ENCODE data around the gene PRSS36. TPM values are rescaled to one million over a fixed set of nuclear protein-coding genes. Genes with fewer than 3 reads are reported as not detected.

PRSS36 gene
- polyA plus RNA-seq, 3 donors: 3.1 to 4.2 (median 3.4) TPM

DNA sequence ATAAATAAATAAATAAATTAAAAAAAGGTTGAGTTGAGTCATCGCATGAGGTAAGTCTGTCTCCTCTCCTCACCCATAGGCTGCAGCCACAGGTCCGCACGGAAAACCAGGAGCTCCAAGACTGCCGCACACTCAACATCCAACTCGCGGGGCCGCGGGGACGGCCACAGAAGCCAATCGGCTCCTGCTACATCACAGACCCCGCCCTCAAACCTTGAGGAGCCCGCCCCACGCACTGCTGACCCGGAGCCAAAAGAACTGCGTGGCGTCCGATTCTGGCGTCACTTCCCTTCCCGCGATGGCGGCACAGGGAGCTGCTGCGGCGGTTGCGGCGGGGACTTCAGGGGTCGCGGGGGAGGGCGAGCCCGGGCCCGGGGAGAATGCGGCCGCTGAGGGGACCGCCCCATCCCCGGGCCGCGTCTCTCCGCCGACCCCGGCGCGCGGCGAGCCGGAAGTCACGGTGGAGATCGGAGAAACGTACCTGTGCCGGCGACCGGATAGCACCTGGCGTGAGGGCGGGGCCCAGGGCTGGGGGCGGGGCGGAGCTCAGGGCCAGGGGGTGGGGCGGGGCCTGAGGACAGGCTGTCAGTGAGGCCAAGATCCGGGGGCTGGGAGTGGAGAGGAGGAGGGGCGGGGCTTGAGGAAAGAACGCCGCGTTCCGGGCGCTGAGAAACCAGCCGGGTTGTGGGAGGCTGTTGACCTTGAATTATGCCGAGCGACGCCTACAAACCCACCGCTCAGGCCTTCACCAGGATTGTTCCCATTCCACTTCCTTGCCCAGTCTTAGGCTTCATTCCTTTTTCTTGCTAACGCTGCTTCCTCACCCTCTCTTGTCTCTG, 32.3 kb downstream of the PRSS36 start, which contains the start of gene KAT8:
Gene KAT8 (plus strand): TSS at position 281 of the 839 bp plus-strand sequence. CDS start 18 bp downstream, at position 299.
- H3K27ac Mint-ChIP-seq: peak within 1 kb of the TSS; percentile 97 to 100 (median 100)
- 0% methylated on average over 46 of the region's 68 CpGs for WGBS (ENCODE audit: insufficient coverage)
- H3K27me3 ChIP-seq (ENCODE audit: control insufficient read depth in 2 of 2, insufficient read depth in 2 of 2, low read length in 2 of 2): no peaks in the 10 kb centered on the region
- peak within 1 kb of the TSS; percentile 90 for H3K4me2 ChIP-seq (replicated peaks; ENCODE audit: extremely low read depth, low read length, poor library complexity, severe bottlenecking)
- H3K9me3 Mint-ChIP-seq: peaks cover 0 to 3% (median 0%) of the 10 kb centered on the region in 7 donors
- peak within 1 kb of the TSS; percentile 91 for H3K4me3 Mint-ChIP-seq
- peaks cover 55% of the 10 kb centered on the region for H3K79me2 ChIP-seq (ENCODE audit: insufficient read depth, low read length)
- H3K36me3 ChIP-seq (replicated peaks in 1 of 2; ENCODE audit: control insufficient read depth in 1 of 2, insufficient read depth in 2 of 2, low read length in 2 of 2): peaks cover 26 to 41% of the 10 kb centered on the region in 2 donors
- peaks cover 54% of the 10 kb centered on the region for H3K4me1 Mint-ChIP-seq
- H3K27ac ChIP-seq (ENCODE audit: low read depth in 1 of 2, low read length in 2 of 2): peak within 1 kb of the TSS; percentile 97 to 99
- H3K4me1 ChIP-seq (ENCODE audit: control insufficient read depth in 1 of 2, insufficient read depth in 2 of 2, low read length in 2 of 2): peaks cover 55 to 66% of the 10 kb centered on the region in 2 donors
- no peaks in the 10 kb centered on the region for H4K20me1 ChIP-seq (ENCODE audit: insufficient read depth, low read length)
- H3K9me3 ChIP-seq (replicated peaks in 1 of 2; ENCODE audit: control insufficient read depth in 1 of 2, insufficient read depth in 1 of 2, low read length in 2 of 2): no peaks in the 10 kb centered on the region
- H3K27me3 Mint-ChIP-seq (ENCODE audit: low read depth in 3 of 3): peaks cover 0 to 2% (median 0%) of the 10 kb centered on the region in 3 donors
- peak; percentile 96 to 99 (median 97) for DNase-seq
- H3K9ac ChIP-seq (ENCODE audit: insufficient read depth, low read length, poor library complexity, severe bottlenecking): peak within 1 kb of the TSS; percentile 80
- peak within 1 kb of the TSS; percentile 61 to 91 (median 79) for H3K4me3 ChIP-seq (replicated peaks in 1 of 3; ENCODE audit: low read depth in 2 of 3, low read length in 3 of 3)
- intact Hi-C loops (cut with micrococcal nuclease): loop anchor here (1.0 to 10.0 kb wide), 7 partner anchors 12 to 757 kb away; partner anchors contain the start of genes ARMC5 (in 1 of the 2), ITGAX (in 1 of the 2) and ZNF267 (in 1 of the 2)
- H3K36me3 Mint-ChIP-seq: peaks cover 36 to 49% of the 10 kb centered on the region in 2 donors
- TF ChIP-seq, protein P1, sequence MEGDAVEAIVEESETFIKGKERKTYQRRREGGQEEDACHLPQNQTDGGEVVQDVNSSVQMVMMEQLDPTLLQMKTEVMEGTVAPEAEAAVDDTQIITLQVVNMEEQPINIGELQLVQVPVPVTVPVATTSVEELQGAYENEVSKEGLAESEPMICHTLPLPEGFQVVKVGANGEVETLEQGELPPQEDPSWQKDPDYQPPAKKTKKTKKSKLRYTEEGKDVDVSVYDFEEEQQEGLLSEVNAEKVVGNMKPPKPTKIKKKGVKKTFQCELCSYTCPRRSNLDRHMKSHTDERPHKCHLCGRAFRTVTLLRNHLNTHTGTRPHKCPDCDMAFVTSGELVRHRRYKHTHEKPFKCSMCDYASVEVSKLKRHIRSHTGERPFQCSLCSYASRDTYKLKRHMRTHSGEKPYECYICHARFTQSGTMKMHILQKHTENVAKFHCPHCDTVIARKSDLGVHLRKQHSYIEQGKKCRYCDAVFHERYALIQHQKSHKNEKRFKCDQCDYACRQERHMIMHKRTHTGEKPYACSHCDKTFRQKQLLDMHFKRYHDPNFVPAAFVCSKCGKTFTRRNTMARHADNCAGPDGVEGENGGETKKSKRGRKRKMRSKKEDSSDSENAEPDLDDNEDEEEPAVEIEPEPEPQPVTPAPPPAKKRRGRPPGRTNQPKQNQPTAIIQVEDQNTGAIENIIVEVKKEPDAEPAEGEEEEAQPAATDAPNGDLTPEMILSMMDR (IDR thresholded peaks at IDR 0.05): no peak
- H2AFZ ChIP-seq (ENCODE audit: insufficient read depth, low read depth, low read length, poor library complexity, severe bottlenecking): no peak within 1 kb of the TSS

DNA sequence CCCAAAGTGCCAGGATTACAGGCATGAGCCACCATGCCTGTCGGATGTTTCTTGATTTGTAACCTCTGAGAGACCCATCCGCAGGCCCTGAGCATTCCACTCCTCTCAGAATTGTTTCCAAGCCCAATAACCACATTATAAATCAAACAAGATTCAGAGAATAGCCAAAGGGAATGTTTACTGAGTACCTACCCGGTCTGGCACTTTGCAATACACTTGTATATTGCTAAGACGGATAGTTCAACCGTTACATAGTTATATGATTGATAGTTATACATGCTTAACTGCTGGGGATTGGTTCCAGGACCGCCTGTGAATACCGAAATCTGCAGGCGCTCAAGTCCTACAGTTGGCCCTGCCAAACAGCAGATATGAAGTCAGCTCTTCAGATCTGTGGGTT, 35.4 kb downstream of the PRSS36 start:
- peaks cover 0 to 3% (median 0%) of the 10 kb centered on the region in 7 donors for H3K9me3 Mint-ChIP-seq
- H3K4me2 ChIP-seq (replicated peaks; ENCODE audit: extremely low read depth, low read length, poor library complexity, severe bottlenecking): peak overlapping the region; percentile 64
- no peak for DNase-seq
- peaks cover 74% of the 10 kb centered on the region for H3K4me1 Mint-ChIP-seq
- H3K9ac ChIP-seq (ENCODE audit: insufficient read depth, low read length, poor library complexity, severe bottlenecking): no peak overlapping the region
- H3K4me3 ChIP-seq (replicated peaks in 1 of 3; ENCODE audit: low read depth in 2 of 3, low read length in 3 of 3): peak overlapping the region in 1 of 3 experiments; percentile 61
- TF ChIP-seq, protein P1 (IDR thresholded peaks at IDR 0.05): no peak
- H4K20me1 ChIP-seq (ENCODE audit: insufficient read depth, low read length): peaks cover 1% of the 10 kb centered on the region
- no peaks in the 10 kb centered on the region for H3K9me3 ChIP-seq (replicated peaks in 1 of 2; ENCODE audit: control insufficient read depth in 1 of 2, insufficient read depth in 1 of 2, low read length in 2 of 2)
- H3K27ac ChIP-seq (ENCODE audit: low read depth in 1 of 2, low read length in 2 of 2): peak overlapping the region; percentile 89 to 98
- peaks cover 51% of the 10 kb centered on the region for H3K79me2 ChIP-seq (ENCODE audit: insufficient read depth, low read length)
- intact Hi-C loops (cut with micrococcal nuclease): loop anchor here (10.0 kb wide), 2 partner anchors 150 to 760 kb away; partner anchors contain the start of gene ZNF267 (in 1 of the 2)
- H3K27ac Mint-ChIP-seq: peak overlapping the region; percentile 94 to 100 (median 98)
- H2AFZ ChIP-seq (ENCODE audit: insufficient read depth, low read depth, low read length, poor library complexity, severe bottlenecking): no peak overlapping the region
- WGBS (ENCODE audit: insufficient coverage): 86% methylated on average over 6 of the region's 8 CpGs
- H3K4me3 Mint-ChIP-seq: no peak overlapping the region
- H3K36me3 Mint-ChIP-seq: peaks cover 40 to 49% of the 10 kb centered on the region in 2 donors
- H3K4me1 ChIP-seq (ENCODE audit: control insufficient read depth in 1 of 2, insufficient read depth in 2 of 2, low read length in 2 of 2): peaks cover 71 to 80% of the 10 kb centered on the region in 2 donors
- H3K27me3 ChIP-seq (ENCODE audit: control insufficient read depth in 2 of 2, insufficient read depth in 2 of 2, low read length in 2 of 2): no peaks in the 10 kb centered on the region
- peaks cover 32 to 41% of the 10 kb centered on the region in 2 donors for H3K36me3 ChIP-seq (replicated peaks in 1 of 2; ENCODE audit: control insufficient read depth in 1 of 2, insufficient read depth in 2 of 2, low read length in 2 of 2)
- H3K27me3 Mint-ChIP-seq (ENCODE audit: low read depth in 3 of 3): peaks cover 0 to 2% (median 0%) of the 10 kb centered on the region in 3 donors
